Measurements from ENCODE around the gene EPHB1. TPM values are rescaled to one million over a fixed set of nuclear protein-coding genes. Genes with fewer than 3 reads are reported as not detected.

Gene EPHB1
- total and polyA plus RNA-seq, 2 donors (not counting 3 experiments of a cell fraction or from before 2014, with no cell fraction given): 1.3 to 5.2 TPM

GRCh38 chr3:134809427-134810051 lies 14.5 kb downstream of the EPHB1 start:
- Histone ChIP-seq H3K36me3 (ENCODE audit: control insufficient read depth in 2 of 2, extremely low read depth in 1 of 2, insufficient read depth in 2 of 2, low read length in 2 of 2) (no peaks in the 10 kb centered on the region), H4K20me1 (replicated peaks; ENCODE audit: control insufficient read depth, extremely low read depth, insufficient read depth, low read length) (no peaks in the 10 kb centered on the region), H3K79me2 (ENCODE audit: control insufficient read depth, insufficient read depth, low read length) (no peaks in the 10 kb centered on the region), H3K9me3 (replicated peaks; ENCODE audit: control insufficient read depth, insufficient read depth, low read length) (no peaks in the 10 kb centered on the region), H2AFZ (ENCODE audit: low read depth, low read length) (no peak overlapping the region), H3K4me2 (ENCODE audit: insufficient read depth, low read length) (no peak overlapping the region), H3K4me3 (replicated peaks in 1 of 3; ENCODE audit: insufficient read depth in 1 of 3, low read depth in 1 of 3, low read length in 3 of 3) (no peak overlapping the region), H3K9ac (replicated peaks; ENCODE audit: extremely low read depth, insufficient read depth, low read length) (no peak overlapping the region), H3K4me1 (ENCODE audit: control insufficient read depth, extremely low read depth, insufficient read depth, low read length) (no peaks in the 10 kb centered on the region), H3K27me3 (ENCODE audit: control insufficient read depth in 2 of 2, insufficient read depth in 2 of 2, low read length in 2 of 2) (no peaks in the 10 kb centered on the region), H3K9me1 (replicated peaks; ENCODE audit: control insufficient read depth, extremely low read depth, insufficient read depth, low read length) (no peaks in the 10 kb centered on the region), H3K27ac (ENCODE audit: insufficient read depth, low read depth, low read length) (no peak overlapping the region)
- TF ChIP-seq FOS (IDR thresholded peaks at IDR 0.05; ENCODE audit: borderline replicate concordance, insufficient read depth, low read length) (no peak), EZH2 (IDR thresholded peaks at IDR 0.05; ENCODE audit: borderline replicate concordance, low read depth, low read length, severe bottlenecking) (no peak), MYC (IDR thresholded peaks at IDR 0.05; ENCODE audit: low read depth, low read length) (no peak), MAX (IDR thresholded peaks at IDR 0.05; ENCODE audit: insufficient read depth, insufficient read length) (no peak), GATA2 (IDR thresholded peaks at IDR 0.05; ENCODE audit: insufficient read depth, insufficient read length, low read depth, low read length) (no peak), POLR2AphosphoS5 (IDR thresholded peaks at IDR 0.05; ENCODE audit: insufficient read depth, low read depth, low read length) (no peak), JUN (IDR thresholded peaks at IDR 0.05; ENCODE audit: borderline replicate concordance, insufficient read depth, insufficient read length, low read depth) (no peak), POLR2A (IDR thresholded peaks at IDR 0.05; ENCODE audit: low read depth, low read length) (no peak)
- TF ChIP-seq, protein P1, sequence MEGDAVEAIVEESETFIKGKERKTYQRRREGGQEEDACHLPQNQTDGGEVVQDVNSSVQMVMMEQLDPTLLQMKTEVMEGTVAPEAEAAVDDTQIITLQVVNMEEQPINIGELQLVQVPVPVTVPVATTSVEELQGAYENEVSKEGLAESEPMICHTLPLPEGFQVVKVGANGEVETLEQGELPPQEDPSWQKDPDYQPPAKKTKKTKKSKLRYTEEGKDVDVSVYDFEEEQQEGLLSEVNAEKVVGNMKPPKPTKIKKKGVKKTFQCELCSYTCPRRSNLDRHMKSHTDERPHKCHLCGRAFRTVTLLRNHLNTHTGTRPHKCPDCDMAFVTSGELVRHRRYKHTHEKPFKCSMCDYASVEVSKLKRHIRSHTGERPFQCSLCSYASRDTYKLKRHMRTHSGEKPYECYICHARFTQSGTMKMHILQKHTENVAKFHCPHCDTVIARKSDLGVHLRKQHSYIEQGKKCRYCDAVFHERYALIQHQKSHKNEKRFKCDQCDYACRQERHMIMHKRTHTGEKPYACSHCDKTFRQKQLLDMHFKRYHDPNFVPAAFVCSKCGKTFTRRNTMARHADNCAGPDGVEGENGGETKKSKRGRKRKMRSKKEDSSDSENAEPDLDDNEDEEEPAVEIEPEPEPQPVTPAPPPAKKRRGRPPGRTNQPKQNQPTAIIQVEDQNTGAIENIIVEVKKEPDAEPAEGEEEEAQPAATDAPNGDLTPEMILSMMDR (IDR thresholded peaks at IDR 0.05; ENCODE audit: extremely low read depth in 1 of 2, insufficient read depth in 1 of 2, low read depth in 1 of 2, low read length in 2 of 2): no peak
- FAIRE-seq (no peak), DNase-seq (ENCODE audit: low read depth, low spot score) (no peak)
- POLR2A ChIA-PET: no interaction called here
- dilution Hi-C loops (cut with MboI; ENCODE audit: extremely low pct_ligation_motif_present, low sequenced_read_pairs) (no loop called here), intact Hi-C loops (cut with micrococcal nuclease) (no loop called here)
- CTCF ChIA-PET: interaction anchor here (1.4 kb wide), 1 partner anchor 15 kb away, joined by 4 read pairs; no protein-coding TSS in a partner anchor
- no TSS peak for BruUV-seq (replicated peaks)
